ENCODE measurements around the gene RNF8.

- TF ChIP-seq, protein P1, sequence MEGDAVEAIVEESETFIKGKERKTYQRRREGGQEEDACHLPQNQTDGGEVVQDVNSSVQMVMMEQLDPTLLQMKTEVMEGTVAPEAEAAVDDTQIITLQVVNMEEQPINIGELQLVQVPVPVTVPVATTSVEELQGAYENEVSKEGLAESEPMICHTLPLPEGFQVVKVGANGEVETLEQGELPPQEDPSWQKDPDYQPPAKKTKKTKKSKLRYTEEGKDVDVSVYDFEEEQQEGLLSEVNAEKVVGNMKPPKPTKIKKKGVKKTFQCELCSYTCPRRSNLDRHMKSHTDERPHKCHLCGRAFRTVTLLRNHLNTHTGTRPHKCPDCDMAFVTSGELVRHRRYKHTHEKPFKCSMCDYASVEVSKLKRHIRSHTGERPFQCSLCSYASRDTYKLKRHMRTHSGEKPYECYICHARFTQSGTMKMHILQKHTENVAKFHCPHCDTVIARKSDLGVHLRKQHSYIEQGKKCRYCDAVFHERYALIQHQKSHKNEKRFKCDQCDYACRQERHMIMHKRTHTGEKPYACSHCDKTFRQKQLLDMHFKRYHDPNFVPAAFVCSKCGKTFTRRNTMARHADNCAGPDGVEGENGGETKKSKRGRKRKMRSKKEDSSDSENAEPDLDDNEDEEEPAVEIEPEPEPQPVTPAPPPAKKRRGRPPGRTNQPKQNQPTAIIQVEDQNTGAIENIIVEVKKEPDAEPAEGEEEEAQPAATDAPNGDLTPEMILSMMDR (IDR thresholded peaks at IDR 0.05; ENCODE audit: poor library complexity), result no peak
- TF ChIP-seq EZH2 (IDR thresholded peaks at IDR 0.05; ENCODE audit: borderline replicate concordance) (no peak), EZH2phosphoT487 (IDR thresholded peaks at IDR 0.05; ENCODE audit: low read depth, severe bottlenecking, unreplicated experiment) (no peak)
Measured at GRCh38 chr6:37426945-37427510, 73.2 kb downstream of the RNF8 start.

All from hepatocyte (in vitro differentiated cells).